Measurements from ENCODE around the gene ZNF444. TPM values are rescaled to one million over a fixed set of nuclear protein-coding genes. Genes with fewer than 3 reads are reported as not detected.
"Not testable (repeated sequence)": the region's sequence is repeated elsewhere in the genome, so short reads cannot be mapped to it uniquely, and the experiment has no call there.

ZNF444 gene
- polyA plus RNA-seq, 5 donors = 30.5 to 62.6 (median 51.1) TPM

- not testable (repeated sequence) for DNase-seq
Measured at GRCh38 chr19:56105831-56106396, 35.2 kb upstream of the ZNF444 start.

GRCh38 chr19:56106397-56106849 lies 34.7 kb upstream of the ZNF444 start:
- DNase-seq = no peak

DNA sequence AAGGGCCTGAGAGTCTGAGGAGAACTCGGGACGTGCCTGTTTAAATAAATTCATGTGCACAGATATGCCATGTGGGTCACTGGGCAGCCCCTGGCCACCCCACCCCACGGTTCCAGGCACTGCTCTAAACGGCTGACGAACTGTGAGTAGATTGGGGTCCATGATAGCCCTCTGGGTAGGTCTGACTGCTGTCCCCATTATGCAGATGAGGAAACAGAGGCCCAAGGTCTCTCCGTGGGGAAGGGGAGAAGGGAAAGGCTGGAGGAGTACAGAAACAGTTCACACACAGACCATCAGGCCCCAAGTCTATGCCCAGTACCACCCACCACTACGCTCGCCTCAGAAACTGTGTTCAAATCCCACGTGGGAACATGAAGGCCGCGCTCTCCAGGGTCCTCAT lies 34.1 kb upstream of the ZNF444 start:
- DNase-seq = no peak

DNA sequence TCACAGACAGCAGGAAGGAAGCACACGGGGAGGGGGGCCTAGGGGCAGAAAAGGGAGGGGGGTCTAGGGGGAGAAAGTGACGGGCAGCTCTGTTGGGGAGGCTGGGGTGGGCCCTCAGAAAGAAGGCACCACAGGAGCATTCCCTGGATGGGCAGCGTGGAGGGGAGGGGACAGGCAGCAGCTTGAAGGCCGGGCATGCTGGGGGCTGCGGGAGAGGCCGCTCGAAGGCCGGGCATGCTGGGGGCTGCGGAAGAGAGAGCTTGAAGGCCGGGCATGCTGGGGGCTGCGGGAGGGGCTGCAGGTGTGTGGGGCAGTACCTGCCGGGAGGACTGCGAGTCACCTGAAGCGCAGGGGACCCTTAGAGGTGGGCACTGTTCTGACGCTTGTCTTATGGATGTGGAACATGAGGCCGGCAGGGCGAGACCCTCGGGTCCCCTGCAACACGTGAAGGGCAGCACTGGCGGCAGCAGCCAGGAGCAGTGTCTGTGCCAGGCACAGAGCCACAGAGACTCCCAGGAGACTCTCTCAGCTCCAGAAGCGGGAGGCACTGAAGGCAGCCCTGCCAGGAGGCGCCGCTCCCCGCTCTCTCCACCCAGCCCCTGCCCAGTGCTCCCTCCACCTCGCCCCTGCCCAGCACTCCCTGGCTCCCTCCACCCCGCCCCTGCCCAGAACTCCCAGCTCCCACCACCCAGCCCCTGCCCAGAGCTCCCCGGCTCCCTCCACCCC lies 33.3 kb upstream of the ZNF444 start:
- no peak for DNase-seq

- peak; percentile 59 to 72 for DNase-seq
Measured at GRCh38 chr19:56108447-56109195, 32.5 kb upstream of the ZNF444 start.

GRCh38 chr19:56109226-56109625 lies 31.9 kb upstream of the ZNF444 start:
- DNase-seq = no peak

GRCh38 chr19:56110515-56111448 lies 30.3 kb upstream of the ZNF444 start:
- no peak for DNase-seq

DNA sequence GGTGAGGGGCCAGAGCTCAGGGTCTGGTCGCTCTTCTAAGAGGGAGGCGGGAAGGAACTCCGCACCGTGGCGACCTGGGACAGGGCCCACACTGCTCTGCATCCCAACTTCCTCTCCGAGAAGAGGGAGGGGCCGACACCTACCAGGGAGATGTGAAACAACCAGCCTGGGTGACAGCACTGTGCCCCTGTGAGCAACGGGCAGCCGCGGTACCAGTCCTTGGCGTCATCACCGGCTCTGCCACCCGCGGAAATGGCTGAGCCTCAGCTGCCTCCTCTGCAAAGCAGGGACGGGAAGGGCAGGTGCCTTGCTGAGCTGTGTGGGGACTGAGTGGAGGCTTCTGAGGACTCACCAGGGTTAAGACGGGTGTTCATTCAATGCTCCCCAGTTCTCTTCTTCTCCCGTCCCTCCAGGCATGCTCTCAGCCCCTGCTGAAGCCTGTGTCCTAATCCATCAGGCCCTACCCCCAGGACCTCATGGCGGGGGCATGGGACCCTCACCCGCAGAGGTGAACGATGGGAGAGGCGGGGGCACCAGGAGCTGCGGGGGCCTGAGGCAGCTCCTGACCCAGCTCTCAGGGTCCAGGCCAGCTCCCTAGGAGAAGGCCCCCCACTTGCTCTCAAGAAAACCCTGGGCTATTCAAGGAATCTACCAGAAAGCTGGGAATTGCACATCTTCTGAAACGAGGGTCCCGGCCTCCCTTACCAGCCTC lies 29.3 kb upstream of the ZNF444 start:
- DNase-seq = no peak

- no peak for DNase-seq
Measured at GRCh38 chr19:56112313-56112709, 28.8 kb upstream of the ZNF444 start.

DNA sequence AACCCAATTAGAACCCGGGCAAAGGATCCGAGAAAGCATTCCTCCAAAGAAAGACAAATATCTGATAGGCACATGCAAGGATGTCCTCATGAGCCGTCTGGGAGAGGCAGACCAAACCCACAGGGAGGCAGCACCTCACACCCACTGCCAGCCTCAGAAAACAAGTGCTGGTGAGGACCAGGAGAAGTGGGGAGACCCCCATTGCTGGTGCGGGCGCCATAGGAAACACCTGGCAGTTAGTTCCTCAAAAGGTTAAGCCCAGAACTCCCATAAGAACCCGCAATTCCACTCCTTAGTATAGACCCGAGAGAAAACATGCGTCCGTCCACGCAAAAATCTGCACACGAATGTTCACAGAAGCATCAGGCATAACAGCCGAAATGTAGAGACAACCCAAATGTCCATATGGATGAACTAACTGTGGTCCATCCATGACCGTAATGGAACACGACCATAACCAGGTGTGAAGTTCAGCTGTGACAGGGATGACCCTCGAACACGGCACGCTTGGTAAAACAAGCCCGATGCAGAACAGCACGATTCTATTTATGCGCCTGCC lies 27.9 kb upstream of the ZNF444 start:
- DNase-seq = no peak

- DNase-seq = no peak
Measured at GRCh38 chr19:56114051-56114777, 26.9 kb upstream of the ZNF444 start.

GRCh38 chr19:56114778-56115110 lies 26.3 kb upstream of the ZNF444 start:
- no peak for DNase-seq

DNA sequence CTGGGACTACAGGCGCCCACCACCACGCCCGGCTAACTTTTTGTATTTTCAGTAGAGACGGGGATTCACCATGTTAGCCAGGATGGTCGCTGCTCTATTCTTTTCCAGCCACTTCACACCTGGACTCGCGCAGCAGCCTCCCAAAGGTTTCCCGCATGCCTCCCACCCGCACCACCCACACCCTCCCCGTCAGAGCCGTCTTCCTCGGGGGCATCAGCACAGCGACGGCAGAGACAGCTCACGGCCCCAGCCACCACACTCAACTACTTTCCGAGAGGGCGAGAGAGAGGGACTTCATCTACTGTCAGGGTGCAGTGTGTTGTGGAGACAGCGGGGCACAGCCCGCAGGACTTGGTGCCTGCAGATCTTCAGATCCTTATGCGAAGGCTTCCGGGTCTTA lies 25.6 kb upstream of the ZNF444 start:
- no peak for DNase-seq

DNA sequence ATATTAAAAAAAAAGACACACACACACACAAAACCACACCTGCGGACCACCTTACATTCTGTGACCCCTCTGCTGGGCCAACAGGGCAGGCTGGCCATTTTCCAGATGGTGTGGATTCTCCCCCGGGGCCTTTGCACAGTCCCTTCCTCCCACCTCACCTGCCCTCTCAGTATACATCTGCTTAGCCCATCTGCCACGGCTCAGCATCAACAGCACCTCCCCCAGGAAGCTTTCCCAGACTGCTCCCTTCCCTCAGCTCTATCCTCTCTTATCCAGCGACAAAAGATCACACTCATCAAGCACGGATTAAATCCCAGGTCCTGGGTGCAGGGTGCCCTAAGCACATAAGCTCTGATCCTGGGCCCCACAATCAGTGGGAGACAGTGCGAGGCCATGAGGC lies 24.5 kb upstream of the ZNF444 start:
- no peak for DNase-seq

DNA sequence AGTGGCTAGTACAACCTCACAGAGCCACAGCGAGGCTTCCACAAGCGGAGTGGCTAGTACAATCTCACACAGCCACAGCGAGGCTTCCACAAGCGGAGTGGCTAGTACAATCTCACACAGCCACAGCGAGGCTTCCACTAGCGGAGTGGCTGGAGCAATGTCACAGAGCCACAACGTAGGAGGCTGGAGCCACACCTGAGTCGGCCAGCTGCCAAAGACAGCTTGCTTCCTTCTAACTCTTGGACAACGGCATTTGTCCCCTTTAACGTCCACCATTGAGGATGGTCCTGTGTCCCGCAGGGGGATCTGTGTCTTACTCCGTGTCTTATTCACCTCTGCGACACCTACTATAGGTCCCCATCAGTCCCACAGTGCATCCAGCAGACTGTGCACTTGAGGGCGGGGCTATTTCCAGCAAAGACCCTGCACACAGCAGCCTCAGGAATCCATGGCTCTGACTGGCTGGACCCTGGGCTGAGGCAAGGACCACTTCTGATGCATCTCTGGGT lies 23.7 kb upstream of the ZNF444 start:
- no peak for DNase-seq

GRCh38 chr19:56117889-56118288 lies 23.2 kb upstream of the ZNF444 start:
- DNase-seq = no peak

DNA sequence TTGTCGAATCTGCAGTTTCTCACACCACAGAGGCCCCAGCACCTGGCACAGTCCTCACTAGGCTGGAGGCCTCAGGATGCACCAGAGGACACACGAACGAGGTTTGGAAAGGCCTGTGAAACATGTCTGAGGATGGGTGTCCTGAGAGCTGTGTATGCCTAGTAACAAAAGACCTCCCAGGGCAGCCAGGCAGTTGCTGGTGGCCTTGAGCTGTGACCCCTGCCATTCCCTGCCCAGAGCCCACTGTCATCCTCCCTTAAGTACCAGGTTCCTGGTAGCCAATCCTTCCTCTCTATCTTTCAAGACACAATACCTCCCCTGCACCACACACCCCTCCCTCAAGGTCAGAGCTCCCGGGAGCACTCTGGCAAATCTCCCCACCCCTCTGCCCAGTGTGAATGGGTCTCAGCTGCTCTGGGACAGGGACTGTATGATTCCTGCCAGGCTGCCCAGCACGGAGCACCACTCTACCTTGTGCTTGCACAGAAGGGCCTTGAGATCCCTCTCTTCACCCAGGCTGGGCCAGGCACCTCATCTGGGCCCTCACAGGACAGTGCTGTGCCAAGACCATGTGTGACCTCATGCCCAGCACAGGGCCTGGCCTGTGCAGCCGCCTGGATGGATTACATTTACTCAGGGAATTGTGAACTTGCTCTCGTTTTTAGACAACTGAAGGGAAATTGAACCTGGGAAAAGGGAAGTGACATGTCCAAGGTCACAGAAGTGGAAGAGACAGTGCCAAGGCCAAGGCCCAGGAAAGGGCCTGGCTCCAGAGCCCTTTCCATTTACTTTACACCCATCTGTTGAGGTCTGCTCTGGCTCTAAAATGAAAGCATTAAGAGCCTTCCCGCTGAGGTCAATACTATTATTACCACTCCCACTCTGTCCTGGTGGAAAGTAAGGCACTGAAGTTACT lies 22.2 kb upstream of the ZNF444 start:
- no peak for DNase-seq

DNA sequence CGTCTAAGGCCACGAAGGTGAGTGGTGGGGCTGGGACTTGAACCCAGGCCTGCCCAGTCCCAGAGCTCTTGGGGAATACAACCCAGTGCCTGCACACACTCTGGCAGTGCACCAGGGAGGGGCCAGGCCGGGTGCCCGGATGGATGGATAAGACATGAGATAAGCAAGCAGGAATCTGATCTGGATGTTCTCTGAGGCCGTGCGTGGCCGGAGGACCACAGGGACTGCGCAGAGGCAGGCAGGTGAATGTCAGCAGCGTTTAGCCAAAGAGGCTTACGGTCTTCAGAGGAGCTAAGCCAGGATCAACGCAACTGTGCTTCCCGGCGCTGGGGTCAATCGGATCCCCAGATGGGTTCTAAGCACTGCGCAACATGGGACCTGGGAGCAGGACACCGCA lies 21.5 kb upstream of the ZNF444 start:
- DNase-seq = no peak

GRCh38 chr19:56120002-56120370 lies 21.1 kb upstream of the ZNF444 start:
- DNase-seq = no peak
